ENCODE results near the gene CDH23. TPM values are rescaled to one million over a fixed set of nuclear protein-coding genes. Genes with fewer than 3 reads are reported as not detected.

CDH23 gene
- total RNA-seq, 1 donor from 2014 or later, result not detected

DNA sequence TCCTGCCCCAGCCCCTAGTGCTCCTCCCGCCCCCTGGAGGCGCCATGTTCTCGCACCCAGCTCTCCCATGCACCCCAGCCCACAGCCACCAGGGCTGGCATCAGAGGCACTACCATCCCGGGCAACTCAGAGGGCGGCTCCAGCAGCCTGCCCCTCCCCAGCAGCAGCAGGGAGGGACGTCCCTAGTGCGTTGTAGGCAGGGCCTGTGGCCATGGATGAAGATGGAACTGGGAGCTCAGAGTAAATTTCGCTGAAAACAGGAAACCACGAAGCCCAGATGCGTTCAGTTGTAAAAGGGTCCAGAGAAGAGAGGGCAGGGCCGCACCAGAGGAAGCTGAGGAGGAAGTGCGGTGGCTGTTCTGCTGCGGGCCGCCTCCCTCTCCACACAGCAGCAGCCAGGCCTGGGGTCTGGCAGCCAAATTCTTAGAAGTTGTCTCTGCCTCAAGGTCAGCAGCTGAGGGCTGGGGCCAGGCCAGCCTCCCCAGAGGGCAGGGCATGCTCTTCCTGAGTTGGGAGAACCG is 352.0 kb downstream of the CDH23 start:
- no peak overlapping the region for H3K4me3 ChIP-seq (ENCODE audit: low read depth, low read length)
- DNase-seq (ENCODE audit: low read depth) (no peak), FAIRE-seq (no peak)
- TF ChIP-seq, protein P1, sequence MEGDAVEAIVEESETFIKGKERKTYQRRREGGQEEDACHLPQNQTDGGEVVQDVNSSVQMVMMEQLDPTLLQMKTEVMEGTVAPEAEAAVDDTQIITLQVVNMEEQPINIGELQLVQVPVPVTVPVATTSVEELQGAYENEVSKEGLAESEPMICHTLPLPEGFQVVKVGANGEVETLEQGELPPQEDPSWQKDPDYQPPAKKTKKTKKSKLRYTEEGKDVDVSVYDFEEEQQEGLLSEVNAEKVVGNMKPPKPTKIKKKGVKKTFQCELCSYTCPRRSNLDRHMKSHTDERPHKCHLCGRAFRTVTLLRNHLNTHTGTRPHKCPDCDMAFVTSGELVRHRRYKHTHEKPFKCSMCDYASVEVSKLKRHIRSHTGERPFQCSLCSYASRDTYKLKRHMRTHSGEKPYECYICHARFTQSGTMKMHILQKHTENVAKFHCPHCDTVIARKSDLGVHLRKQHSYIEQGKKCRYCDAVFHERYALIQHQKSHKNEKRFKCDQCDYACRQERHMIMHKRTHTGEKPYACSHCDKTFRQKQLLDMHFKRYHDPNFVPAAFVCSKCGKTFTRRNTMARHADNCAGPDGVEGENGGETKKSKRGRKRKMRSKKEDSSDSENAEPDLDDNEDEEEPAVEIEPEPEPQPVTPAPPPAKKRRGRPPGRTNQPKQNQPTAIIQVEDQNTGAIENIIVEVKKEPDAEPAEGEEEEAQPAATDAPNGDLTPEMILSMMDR (IDR thresholded peaks at IDR 0.05; ENCODE audit: insufficient read depth, low read length, severe bottlenecking), result no peak
- peaks cover 4% of the 10 kb centered on the region for H3K36me3 ChIP-seq (ENCODE audit: control insufficient read depth, insufficient read depth, low read length)
- no peaks in the 10 kb centered on the region for H3K27me3 ChIP-seq (ENCODE audit: control insufficient read depth, insufficient read depth, low read length)

DNA sequence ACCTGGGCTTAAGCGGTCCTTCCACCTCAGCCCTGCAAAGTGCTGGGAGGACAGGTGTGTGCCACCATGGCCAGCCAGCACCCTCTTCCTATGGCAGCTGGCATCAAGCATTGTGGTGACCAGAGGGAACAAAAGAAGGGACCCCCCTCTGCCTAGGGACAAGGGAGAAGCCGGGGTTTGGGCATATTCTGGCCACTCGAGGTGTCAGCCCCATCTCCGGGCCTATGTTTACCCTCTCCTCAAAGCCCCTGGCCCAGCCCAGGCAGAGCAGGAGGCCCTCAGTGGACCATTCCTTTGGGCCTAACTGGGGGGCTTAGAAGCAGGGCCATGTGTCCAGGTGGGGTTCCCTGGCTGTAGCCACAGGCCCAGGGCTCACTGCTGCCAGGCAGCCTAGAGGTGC is 352.7 kb downstream of the CDH23 start:
- Histone ChIP-seq H3K4me3 (ENCODE audit: low read depth, low read length) (no peak overlapping the region), H3K27me3 (ENCODE audit: control insufficient read depth, insufficient read depth, low read length) (no peaks in the 10 kb centered on the region), H3K36me3 (ENCODE audit: control insufficient read depth, insufficient read depth, low read length) (peaks cover 4% of the 10 kb centered on the region)
- DNase-seq (ENCODE audit: low read depth), result no peak
- no peak for FAIRE-seq
- TF ChIP-seq, protein P1 (IDR thresholded peaks at IDR 0.05; ENCODE audit: insufficient read depth, low read length, severe bottlenecking), result no peak

DNA sequence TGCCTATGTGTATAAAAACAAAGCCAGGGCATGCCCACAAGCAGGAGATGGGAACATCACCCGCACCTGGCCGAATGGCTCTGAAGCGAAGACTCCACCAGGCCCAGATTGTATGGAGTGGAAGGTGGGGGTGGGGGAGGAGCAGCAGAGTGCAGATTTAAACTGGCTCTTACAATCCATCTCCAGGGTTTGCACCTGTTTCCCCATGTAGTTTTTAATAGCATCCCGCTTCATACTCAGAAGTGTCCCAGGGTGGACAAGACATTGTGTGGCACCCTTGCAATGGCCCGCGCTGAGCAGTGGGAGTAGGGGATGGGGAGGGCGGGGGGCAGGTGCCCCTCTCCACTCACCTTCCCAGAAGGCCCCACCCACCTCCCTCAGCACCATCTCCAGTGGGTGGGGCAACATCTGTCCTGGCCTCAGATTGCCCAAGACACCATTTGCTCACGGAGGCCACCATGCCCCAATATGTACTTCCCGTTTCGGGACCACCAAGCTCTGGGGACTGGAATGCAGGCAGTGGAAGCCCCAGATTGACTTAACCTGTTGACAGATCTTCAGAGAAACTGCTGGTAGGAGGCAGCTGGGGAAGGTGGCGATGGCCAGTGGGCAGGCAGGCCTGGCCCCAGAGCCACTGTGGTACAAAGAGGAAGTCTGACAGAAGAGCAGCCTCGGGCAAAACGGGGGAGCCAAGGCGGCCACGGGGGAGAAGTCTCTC is 353.6 kb downstream of the CDH23 start:
- no peak for FAIRE-seq
- Histone ChIP-seq H3K4me3 (ENCODE audit: low read depth, low read length) (no peak overlapping the region), H3K36me3 (ENCODE audit: control insufficient read depth, insufficient read depth, low read length) (peaks cover 4% of the 10 kb centered on the region), H3K27me3 (ENCODE audit: control insufficient read depth, insufficient read depth, low read length) (no peaks in the 10 kb centered on the region)
- no peak for DNase-seq (ENCODE audit: low read depth)
- TF ChIP-seq, protein P1 (IDR thresholded peaks at IDR 0.05; ENCODE audit: insufficient read depth, low read length, severe bottlenecking), result no peak

DNA sequence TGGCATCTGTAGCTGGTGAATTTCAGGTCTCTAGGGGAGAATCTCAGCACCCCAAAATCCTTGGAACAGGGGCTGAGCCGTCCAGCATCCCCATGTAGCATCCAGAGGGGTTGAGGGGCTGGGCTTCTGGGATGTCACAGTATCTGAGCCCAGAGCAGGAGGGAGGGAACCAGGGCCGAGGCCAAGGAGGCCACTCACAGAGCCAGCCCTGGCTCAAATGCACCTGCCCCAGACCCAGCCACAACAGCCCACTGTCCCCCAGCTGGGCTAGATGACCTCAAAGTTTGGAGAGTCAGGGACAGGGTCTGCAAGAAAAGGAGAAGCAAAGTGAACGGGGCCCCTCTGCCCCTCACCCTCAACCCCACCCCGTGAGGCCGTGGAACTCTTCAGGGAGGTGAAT is 354.3 kb downstream of the CDH23 start:
- no peak for FAIRE-seq
- peaks cover 4% of the 10 kb centered on the region for H3K36me3 ChIP-seq (ENCODE audit: control insufficient read depth, insufficient read depth, low read length)

DNA sequence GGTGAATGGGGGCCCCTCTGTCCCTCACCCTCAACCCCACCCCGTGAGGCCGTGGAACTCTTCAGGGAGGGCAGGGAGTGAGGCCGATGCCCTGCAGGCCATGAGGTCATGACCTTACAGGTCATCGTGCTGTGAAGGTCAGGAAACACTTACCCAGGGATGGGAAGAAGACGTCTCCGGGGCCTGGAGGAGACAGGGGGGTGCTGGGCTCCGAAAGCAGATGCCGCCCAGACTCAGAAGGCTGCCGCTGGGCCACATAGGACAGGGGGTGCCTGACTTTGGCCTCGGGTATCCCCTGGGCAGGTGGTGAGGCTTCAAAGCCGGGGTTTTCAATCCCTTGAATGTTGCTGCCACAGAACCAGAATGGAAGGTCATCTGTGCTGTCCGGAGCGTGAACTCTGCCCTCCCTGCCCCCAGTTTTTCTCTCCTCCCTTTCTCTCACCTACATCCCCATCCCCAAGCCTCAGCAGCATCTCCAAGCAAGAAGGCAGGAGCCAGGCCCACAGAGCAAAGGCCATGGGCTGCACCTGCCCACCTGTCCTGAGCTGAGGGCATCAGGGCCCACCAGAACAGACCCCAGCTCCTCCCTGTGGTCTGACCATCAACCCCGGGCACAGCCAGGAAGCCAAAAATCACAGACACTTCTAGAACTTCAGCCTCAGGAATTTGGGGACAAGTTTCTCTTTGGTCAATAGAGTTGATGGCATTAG is 354.9 kb downstream of the CDH23 start:
- no peaks in the 10 kb centered on the region for H3K27me3 ChIP-seq (ENCODE audit: control insufficient read depth, insufficient read depth, low read length)
- FAIRE-seq, result no peak
- TF ChIP-seq, protein P1 (IDR thresholded peaks at IDR 0.05; ENCODE audit: insufficient read depth, low read length, severe bottlenecking), result no peak
- peaks cover 4% of the 10 kb centered on the region for H3K36me3 ChIP-seq (ENCODE audit: control insufficient read depth, insufficient read depth, low read length)
- no peak for DNase-seq (ENCODE audit: low read depth)
- no peak overlapping the region for H3K4me3 ChIP-seq (ENCODE audit: low read depth, low read length)

More for the DNA sequence above, 354.3 kb downstream of the CDH23 start:
- Histone ChIP-seq H3K27me3 (ENCODE audit: control insufficient read depth, insufficient read depth, low read length) (no peaks in the 10 kb centered on the region), H3K4me3 (ENCODE audit: low read depth, low read length) (no peak overlapping the region)
- no peak for DNase-seq (ENCODE audit: low read depth)
- TF ChIP-seq, protein P1 (IDR thresholded peaks at IDR 0.05; ENCODE audit: insufficient read depth, low read length, severe bottlenecking), result no peak
